ENCODE data around the gene CBL.

DNA sequence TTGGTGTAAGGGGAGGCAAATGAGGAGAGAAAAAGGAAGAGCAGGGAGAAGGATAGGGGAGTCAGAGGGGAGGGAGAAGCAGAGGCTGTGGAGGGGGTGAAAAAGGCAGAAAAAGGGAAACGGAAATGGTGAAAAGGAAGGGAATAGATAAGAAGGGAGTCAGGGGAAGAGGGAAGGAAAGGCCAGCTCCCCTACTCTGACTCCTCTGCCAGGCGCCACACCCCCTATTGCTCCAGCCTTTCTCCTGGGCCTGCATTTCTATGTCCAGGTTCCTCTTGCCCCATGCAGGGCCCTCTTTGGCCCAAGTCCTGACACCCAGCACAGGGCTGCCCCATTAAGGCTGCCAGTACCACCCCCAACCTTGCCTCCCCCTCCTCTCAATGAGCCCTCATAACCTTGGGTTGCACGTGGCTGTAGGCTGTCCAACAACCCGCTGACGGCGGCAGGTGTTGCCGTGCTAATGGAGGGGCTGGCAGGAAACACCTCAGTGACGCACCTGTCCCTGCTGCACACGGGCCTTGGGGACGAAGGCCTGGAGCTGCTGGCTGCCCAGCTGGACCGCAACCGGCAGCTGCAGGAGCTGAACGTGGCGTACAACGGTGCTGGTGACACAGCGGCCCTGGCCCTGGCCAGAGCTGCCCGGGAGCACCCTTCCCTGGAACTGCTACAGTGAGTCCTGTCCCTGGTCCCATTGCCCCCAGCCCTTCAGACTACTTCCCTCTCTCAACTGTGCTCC is 24.3 kb upstream of the CBL start:
- TF ChIP-seq, protein P1, sequence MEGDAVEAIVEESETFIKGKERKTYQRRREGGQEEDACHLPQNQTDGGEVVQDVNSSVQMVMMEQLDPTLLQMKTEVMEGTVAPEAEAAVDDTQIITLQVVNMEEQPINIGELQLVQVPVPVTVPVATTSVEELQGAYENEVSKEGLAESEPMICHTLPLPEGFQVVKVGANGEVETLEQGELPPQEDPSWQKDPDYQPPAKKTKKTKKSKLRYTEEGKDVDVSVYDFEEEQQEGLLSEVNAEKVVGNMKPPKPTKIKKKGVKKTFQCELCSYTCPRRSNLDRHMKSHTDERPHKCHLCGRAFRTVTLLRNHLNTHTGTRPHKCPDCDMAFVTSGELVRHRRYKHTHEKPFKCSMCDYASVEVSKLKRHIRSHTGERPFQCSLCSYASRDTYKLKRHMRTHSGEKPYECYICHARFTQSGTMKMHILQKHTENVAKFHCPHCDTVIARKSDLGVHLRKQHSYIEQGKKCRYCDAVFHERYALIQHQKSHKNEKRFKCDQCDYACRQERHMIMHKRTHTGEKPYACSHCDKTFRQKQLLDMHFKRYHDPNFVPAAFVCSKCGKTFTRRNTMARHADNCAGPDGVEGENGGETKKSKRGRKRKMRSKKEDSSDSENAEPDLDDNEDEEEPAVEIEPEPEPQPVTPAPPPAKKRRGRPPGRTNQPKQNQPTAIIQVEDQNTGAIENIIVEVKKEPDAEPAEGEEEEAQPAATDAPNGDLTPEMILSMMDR (conservative IDR thresholded peaks at IDR 0.05): no peak
- TF ChIP-seq ZFX (IDR thresholded peaks at IDR 0.05): no peak
